SU-DHL-6 (cell line): Measurements from ENCODE around the gene SAMD14.

Source experiments
- H2AFZ ChIP-seq: fragments of 200-600 bp; sonication (generic); 2 replicates; pipeline ENCODE4 v1.6.1; 2014; ENCODE audit warnings: low read depth, mild to moderate bottlenecking, moderate library complexity, mixed read lengths, antibody characterized with exemption, low read length; ENCODE audit not compliant: severe bottlenecking
- H3F3A ChIP-seq: fragments of 200-600 bp; shearing (Covaris generic); 2 replicates; pipeline ENCODE4 v1.6.0; 2016; ENCODE audit warnings: antibody characterized with exemption, mild to moderate bottlenecking; ENCODE audit not compliant: insufficient read depth
- H3K27ac ChIP-seq: fragments of 200-600 bp; sonication (generic); 2 replicates; pipeline ENCODE4 v1.5.1; 2016; ENCODE audit warnings: low read depth, mild to moderate bottlenecking, low read length, moderate library complexity, mixed read lengths
- H3K27me3 ChIP-seq: fragments of 200-600 bp; sonication (generic), shearing (Covaris generic); 2 replicates; pipeline ENCODE4 v1.6.0; 2014; ENCODE audit warnings: mild to moderate bottlenecking, low read length
- H3K36me3 ChIP-seq: fragments of 200-600 bp; sonication (generic); 2 replicates; pipeline ENCODE4 v1.6.1; 2014; ENCODE audit warnings: mild to moderate bottlenecking, low read length, mixed read lengths
- H3K4me2 ChIP-seq: fragments of 300-600, 200-600 bp; shearing (Covaris generic), sonication (generic); 2 replicates; pipeline ENCODE4 v1.6.0; 2014; ENCODE audit warnings: low read length, low read depth, mild to moderate bottlenecking; ENCODE audit not compliant: poor library complexity, severe bottlenecking
- H3K4me3 ChIP-seq: fragments of 200-600 bp; sonication (generic); 2 replicates; pipeline ENCODE4 v1.5.1; 2014; ENCODE audit warnings: antibody characterized with exemption, low read length, mild to moderate bottlenecking, mixed read lengths; ENCODE audit not compliant: insufficient read depth, poor library complexity, severe bottlenecking
- H3K79me2 ChIP-seq: fragments of 200-600 bp; sonication (generic); 2 replicates; pipeline ENCODE4 v1.6.1; 2014; ENCODE audit warnings: mild to moderate bottlenecking, low read length, moderate library complexity; ENCODE audit not compliant: insufficient read depth
- H3K9ac ChIP-seq: fragments of 200-600 bp; sonication (generic); 2 replicates; pipeline ENCODE4 v1.7.0; 2014; ENCODE audit warnings: mild to moderate bottlenecking, low read length
- H3K9me2 ChIP-seq: fragments of 200-600 bp; sonication (generic); replicated peaks from 2 replicates; pipeline ENCODE4 v1.6.1; 2014; ENCODE audit warnings: low read length; ENCODE audit not compliant: insufficient read depth
- H3K9me3 ChIP-seq: fragments of 200-600 bp; sonication (generic); 2 replicates; pipeline ENCODE4 v1.6.1; 2014; ENCODE audit warnings: low read length, mixed read lengths; ENCODE audit not compliant: insufficient read depth
- H4K20me1 ChIP-seq: fragments of 200-600 bp; sonication (generic); 2 replicates; pipeline ENCODE4 v1.6.1; 2014; ENCODE audit warnings: low read depth, mild to moderate bottlenecking, antibody characterized with exemption, low read length, moderate library complexity, mixed read lengths
- EZH2phosphoT487 ChIP-seq: fragments of 200-600 bp; sonication (generic), shearing (Covaris generic); conservative IDR thresholded peaks from 2 replicates; pipeline ENCODE4 v1.6.1; 2018; ENCODE audit warnings: mild to moderate bottlenecking, antibody characterized with exemption, low read length, moderate library complexity, mixed read lengths
- TF ChIP-seq, protein P1 (sequence below): fragments of 200-600 bp; sonication (generic); IDR thresholded peaks from one replicate; pipeline ENCODE4 v1.5.1; 2017; ENCODE audit warnings: antibody characterized with exemption, mild to moderate bottlenecking, low read length, moderate library complexity; ENCODE audit not compliant: insufficient read depth, poor library complexity, severe bottlenecking

SAMD14 gene

DNA sequence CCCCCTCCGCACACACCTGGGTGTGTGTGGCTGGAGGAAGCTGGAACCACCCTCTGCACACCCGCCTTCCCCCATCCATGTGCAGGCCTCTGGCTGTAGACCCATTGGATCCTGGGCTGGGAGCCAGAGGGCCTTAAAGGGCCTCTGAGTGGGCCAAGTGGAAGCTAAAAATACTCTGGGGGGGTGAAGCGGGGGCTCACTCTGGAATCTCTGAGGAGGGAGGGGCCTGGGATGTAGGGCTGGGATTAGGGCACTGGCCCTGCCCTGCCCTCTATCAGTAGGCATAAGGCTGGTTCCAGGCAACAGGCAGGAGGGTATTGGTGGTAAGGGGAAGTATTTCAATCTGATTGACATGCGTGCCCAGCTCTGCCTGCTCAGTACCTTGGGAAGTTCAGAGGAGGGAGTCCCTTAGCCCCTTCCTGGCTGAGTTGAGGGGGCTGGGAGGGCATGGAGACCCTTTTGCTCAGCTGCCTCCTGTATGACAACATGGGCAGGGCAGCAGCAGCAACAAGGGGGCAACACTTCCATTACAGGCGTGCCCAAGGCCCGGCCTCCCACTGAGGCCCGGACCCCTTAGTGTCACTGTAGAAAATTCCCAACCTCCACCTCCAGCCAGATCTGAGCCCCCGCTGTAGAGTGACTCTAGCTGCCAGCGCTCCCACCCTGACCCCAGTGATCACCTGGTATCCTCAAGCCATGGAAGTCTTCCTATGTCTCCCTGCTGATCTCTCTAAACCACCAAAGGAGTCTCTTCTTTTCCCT lies 68.8 kb downstream of the SAMD14 start:
- H3K4me2 ChIP-seq = no peak overlapping the region
- H3K27ac ChIP-seq = no peak overlapping the region
- H2AFZ ChIP-seq = no peak overlapping the region
- no peaks in the 10 kb centered on the region for H3K9me2 ChIP-seq
- H3K27me3 ChIP-seq = no peaks in the 10 kb centered on the region
- no peaks in the 10 kb centered on the region for H3K36me3 ChIP-seq
- H3K79me2 ChIP-seq = no peaks in the 10 kb centered on the region
- TF ChIP-seq EZH2phosphoT487 = no peak
- TF ChIP-seq, protein P1, sequence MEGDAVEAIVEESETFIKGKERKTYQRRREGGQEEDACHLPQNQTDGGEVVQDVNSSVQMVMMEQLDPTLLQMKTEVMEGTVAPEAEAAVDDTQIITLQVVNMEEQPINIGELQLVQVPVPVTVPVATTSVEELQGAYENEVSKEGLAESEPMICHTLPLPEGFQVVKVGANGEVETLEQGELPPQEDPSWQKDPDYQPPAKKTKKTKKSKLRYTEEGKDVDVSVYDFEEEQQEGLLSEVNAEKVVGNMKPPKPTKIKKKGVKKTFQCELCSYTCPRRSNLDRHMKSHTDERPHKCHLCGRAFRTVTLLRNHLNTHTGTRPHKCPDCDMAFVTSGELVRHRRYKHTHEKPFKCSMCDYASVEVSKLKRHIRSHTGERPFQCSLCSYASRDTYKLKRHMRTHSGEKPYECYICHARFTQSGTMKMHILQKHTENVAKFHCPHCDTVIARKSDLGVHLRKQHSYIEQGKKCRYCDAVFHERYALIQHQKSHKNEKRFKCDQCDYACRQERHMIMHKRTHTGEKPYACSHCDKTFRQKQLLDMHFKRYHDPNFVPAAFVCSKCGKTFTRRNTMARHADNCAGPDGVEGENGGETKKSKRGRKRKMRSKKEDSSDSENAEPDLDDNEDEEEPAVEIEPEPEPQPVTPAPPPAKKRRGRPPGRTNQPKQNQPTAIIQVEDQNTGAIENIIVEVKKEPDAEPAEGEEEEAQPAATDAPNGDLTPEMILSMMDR = no peak
- H4K20me1 ChIP-seq = no peaks in the 10 kb centered on the region
- no peaks in the 10 kb centered on the region for H3F3A ChIP-seq
- H3K4me3 ChIP-seq = no peak overlapping the region
- no peaks in the 10 kb centered on the region for H3K9me3 ChIP-seq
- no peak overlapping the region for H3K9ac ChIP-seq
